Measurements from ENCODE around the gene PPP1R36.

- TF ChIP-seq CTCF (IDR thresholded peaks at IDR 0.05) (peak in 1 of 6 experiments; percentile 2), POLR2AphosphoS5 (IDR thresholded peaks at IDR 0.05) (no peak)
Observed at GRCh38 chr14:64636980-64637429, 87.2 kb downstream of the PPP1R36 start.

Measured in upper lobe of left lung (tissue), 4 donors.